Inflammatory macrophage treated with lipopolysaccharide for 4 hours (primary cell): Measurements from ENCODE around the gene PDE9A.

ENCODE experiments used
- DNase-seq: peaks from one replicate; pipeline ENCODE4 v3.0.0-alpha.2; 2020

PDE9A gene

GRCh38 chr21:42659416-42660117 is 6.1 kb downstream of the PDE9A start:
- DNase-seq = no peak

GRCh38 chr21:42660118-42660470 is 6.7 kb downstream of the PDE9A start:
- DNase-seq = no peak

- no peak for DNase-seq
Observed at GRCh38 chr21:42661688-42662429, 8.4 kb downstream of the PDE9A start.

GRCh38 chr21:42662430-42663199 is 9.2 kb downstream of the PDE9A start:
- no peak for DNase-seq

- no peak for DNase-seq
Observed at GRCh38 chr21:42663200-42663750, 9.9 kb downstream of the PDE9A start.

GRCh38 chr21:42663860-42664535 is 10.6 kb downstream of the PDE9A start:
- no peak for DNase-seq

- DNase-seq = no peak
Observed at GRCh38 chr21:42664614-42665013, 11.2 kb downstream of the PDE9A start.

GRCh38 chr21:42665026-42665425 is 11.6 kb downstream of the PDE9A start:
- no peak for DNase-seq

GRCh38 chr21:42665484-42665883 is 12.1 kb downstream of the PDE9A start:
- no peak for DNase-seq

- DNase-seq = no peak
Observed at GRCh38 chr21:42666023-42666747, 12.8 kb downstream of the PDE9A start.

GRCh38 chr21:42666925-42667324 is 13.5 kb downstream of the PDE9A start:
- DNase-seq = no peak

- no peak for DNase-seq
Observed at GRCh38 chr21:42668298-42668992, 15.0 kb downstream of the PDE9A start.

GRCh38 chr21:42669041-42669440 is 15.6 kb downstream of the PDE9A start:
- DNase-seq = no peak

- DNase-seq = no peak
Observed at GRCh38 chr21:42670058-42670880, 16.8 kb downstream of the PDE9A start.

- DNase-seq = no peak
Observed at GRCh38 chr21:42670884-42671283, 17.5 kb downstream of the PDE9A start.

GRCh38 chr21:42671778-42672593 is 18.6 kb downstream of the PDE9A start:
- no peak for DNase-seq

GRCh38 chr21:42672699-42673458 is 19.5 kb downstream of the PDE9A start:
- DNase-seq = no peak

- DNase-seq = no peak
Observed at GRCh38 chr21:42673633-42674328, 20.4 kb downstream of the PDE9A start.
